Large intestine (tissue), 3 donors: ENCODE data around the gene PPIE. TPM values are rescaled to one million over a fixed set of nuclear protein-coding genes. Genes with fewer than 3 reads are reported as not detected.
A peak's percentile ranks its signal among the peaks of the same experiment; 100 is the strongest.

ENCODE experiments used
- DNase-seq, 2 donors: peaks; one replicate each; pipeline versions ENCODE4 v3.0.0 to v3.0.0-alpha.2; 2013
- H3K27ac ChIP-seq: one replicate; pipeline ENCODE4 v1.5.1; 2013; ENCODE audit warnings: low read length
- H3K27me3 ChIP-seq: 2 replicates; pipeline ENCODE4 v1.6.1; 2013; ENCODE audit warnings: low read length; ENCODE audit not compliant: control insufficient read depth, insufficient read depth
- H3K36me3 ChIP-seq: 2 replicates; pipeline ENCODE4 v1.6.1; 2013; ENCODE audit warnings: low read length; ENCODE audit not compliant: control insufficient read depth, insufficient read depth
- H3K4me1 ChIP-seq: one replicate; pipeline ENCODE4 v1.6.1; 2013; ENCODE audit warnings: low read length; ENCODE audit not compliant: control insufficient read depth, insufficient read depth
- H3K4me3 ChIP-seq: one replicate; pipeline ENCODE4 v1.5.1; 2013; ENCODE audit warnings: low read length
- H3K9me3 ChIP-seq: one replicate; pipeline ENCODE4 v1.6.1; 2013; ENCODE audit warnings: mild to moderate bottlenecking, low read depth, low read length, moderate library complexity; ENCODE audit not compliant: control insufficient read depth
- WGBS: methylation state at CpG from one replicate; pipeline ENCODE4 v1.1.5; 2013; ENCODE audit warnings: low lambda C conversion rate; ENCODE audit not compliant: insufficient coverage; 5-methylcytosine and 5-hydroxymethylcytosine counted together
- polyA plus RNA-seq: library from polyadenylated mRNA; unstranded; fragments of 120-200 nt; gene quantifications from one replicate; pipeline ENCODE4 v1.2.1, GENCODE V29; 2013

PPIE gene
- polyA plus RNA-seq, 1 donor: 73.0 TPM

- H3K36me3 ChIP-seq: no peaks in the 10 kb centered on the region
- no CpG with 5 or more reads among the region's 1 CpG for WGBS
- H3K4me1 ChIP-seq: peaks cover 12% of the 10 kb centered on the region
- no peak overlapping the region for H3K4me3 ChIP-seq
- DNase-seq: peak in 1 of 2 donors; percentile 22
- peaks cover 76% of the 10 kb centered on the region for H3K27me3 ChIP-seq
- peaks cover 8% of the 10 kb centered on the region for H3K9me3 ChIP-seq
- H3K27ac ChIP-seq: no peak overlapping the region
Observed at GRCh38 chr1:39695016-39695415, 43.7 kb upstream of the PPIE start.

- peaks cover 8% of the 10 kb centered on the region for H3K9me3 ChIP-seq
- H3K27ac ChIP-seq: no peak overlapping the region
- H3K4me3 ChIP-seq: no peak overlapping the region
- no peaks in the 10 kb centered on the region for H3K36me3 ChIP-seq
- DNase-seq: no peak
- H3K27me3 ChIP-seq: peaks cover 62% of the 10 kb centered on the region
- H3K4me1 ChIP-seq: peaks cover 18% of the 10 kb centered on the region
- no CpG with 5 or more reads among the region's 1 CpG for WGBS
Observed at GRCh38 chr1:39696448-39696847, 42.2 kb upstream of the PPIE start.

GRCh38 chr1:39698568-39698967 is 40.1 kb upstream of the PPIE start:
- peaks cover 41% of the 10 kb centered on the region for H3K27me3 ChIP-seq

DNA sequence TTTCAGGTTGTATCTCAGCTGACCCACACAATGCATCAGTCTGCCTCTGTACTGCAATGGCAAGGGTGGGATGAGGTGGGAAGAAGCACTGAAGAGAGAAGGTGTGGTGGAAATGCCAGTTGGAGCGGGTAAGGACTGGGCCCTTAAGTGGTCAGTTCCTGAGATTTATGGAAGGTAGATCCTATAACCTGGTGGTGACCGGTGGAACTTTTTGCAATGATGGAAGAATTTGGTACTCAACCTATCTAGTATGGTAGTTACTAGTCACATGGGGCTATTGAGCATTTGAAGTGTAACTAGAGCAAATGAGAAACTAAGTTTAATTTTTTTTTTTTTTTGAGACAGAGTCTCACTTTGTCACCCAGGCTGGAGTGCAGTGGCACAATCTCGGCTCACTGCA is 39.3 kb upstream of the PPIE start:
- WGBS: no CpG with 5 or more reads among the region's 3 CpGs
- Histone ChIP-seq H3K27me3 (peaks cover 32% of the 10 kb centered on the region), H3K4me1 (peaks cover 16% of the 10 kb centered on the region), H3K27ac (no peak overlapping the region), H3K4me3 (no peak overlapping the region), H3K36me3 (no peaks in the 10 kb centered on the region), H3K9me3 (no peaks in the 10 kb centered on the region)
- DNase-seq: no peak

More at GRCh38 chr1:39698568-39698967, 40.1 kb upstream of the PPIE start:
- Histone ChIP-seq H3K4me3 (no peak overlapping the region), H3K27ac (no peak overlapping the region), H3K9me3 (no peaks in the 10 kb centered on the region), H3K4me1 (peaks cover 16% of the 10 kb centered on the region), H3K36me3 (no peaks in the 10 kb centered on the region)
- no peak for DNase-seq
- WGBS: 90% methylated on average over 2 of the region's 4 CpGs

GRCh38 chr1:39700348-39700747 is 38.3 kb upstream of the PPIE start:
- peaks cover 24% of the 10 kb centered on the region for H3K27me3 ChIP-seq
- H3K27ac ChIP-seq: no peak overlapping the region
- H3K9me3 ChIP-seq: no peaks in the 10 kb centered on the region
- no peak overlapping the region for H3K4me3 ChIP-seq
- H3K36me3 ChIP-seq: no peaks in the 10 kb centered on the region
- peaks cover 16% of the 10 kb centered on the region for H3K4me1 ChIP-seq
- no peak for DNase-seq
- WGBS: no CpG with 5 or more reads among the region's 3 CpGs

GRCh38 chr1:39701049-39701439 is 37.6 kb upstream of the PPIE start:
- Histone ChIP-seq H3K36me3 (no peaks in the 10 kb centered on the region), H3K4me1 (peaks cover 16% of the 10 kb centered on the region), H3K4me3 (no peak overlapping the region), H3K9me3 (no peaks in the 10 kb centered on the region), H3K27me3 (peaks cover 23% of the 10 kb centered on the region), H3K27ac (no peak overlapping the region)
- peak; percentile 54 for DNase-seq
- WGBS: no CpG with 5 or more reads among the region's 12 CpGs

GRCh38 chr1:39704757-39705156 is 33.9 kb upstream of the PPIE start:
- Histone ChIP-seq H3K36me3 (no peaks in the 10 kb centered on the region), H3K27ac (no peak overlapping the region), H3K27me3 (peaks cover 3% of the 10 kb centered on the region), H3K4me1 (peaks cover 16% of the 10 kb centered on the region), H3K9me3 (no peaks in the 10 kb centered on the region), H3K4me3 (no peak overlapping the region)
- WGBS: no CpG with 5 or more reads among the region's 1 CpG
- DNase-seq: no peak

DNA sequence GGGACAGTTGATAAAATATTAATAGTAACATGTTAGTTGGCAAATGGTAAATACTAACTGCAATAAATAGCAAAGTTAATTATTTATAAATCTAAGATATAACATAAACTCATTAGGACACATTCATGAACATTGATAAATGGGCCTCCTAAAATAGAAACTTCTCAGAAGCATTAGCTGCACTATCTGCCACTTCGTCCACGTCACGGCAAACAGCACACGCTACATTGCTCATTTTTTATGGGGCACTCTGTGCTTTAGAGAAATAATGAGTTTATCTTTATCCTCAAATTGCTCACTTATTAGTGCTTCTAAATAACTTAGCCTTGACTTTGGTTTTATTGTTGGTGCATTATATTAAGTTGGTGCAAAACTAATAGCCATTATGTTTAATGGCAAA is 31.2 kb upstream of the PPIE start:
- DNase-seq: no peak
- peaks cover 3% of the 10 kb centered on the region for H3K27me3 ChIP-seq
- H3K4me3 ChIP-seq: no peak overlapping the region
- no peak overlapping the region for H3K27ac ChIP-seq
- no CpG with 5 or more reads among the region's 4 CpGs for WGBS
- no peaks in the 10 kb centered on the region for H3K9me3 ChIP-seq
- H3K4me1 ChIP-seq: peaks cover 8% of the 10 kb centered on the region
- no peaks in the 10 kb centered on the region for H3K36me3 ChIP-seq

DNA sequence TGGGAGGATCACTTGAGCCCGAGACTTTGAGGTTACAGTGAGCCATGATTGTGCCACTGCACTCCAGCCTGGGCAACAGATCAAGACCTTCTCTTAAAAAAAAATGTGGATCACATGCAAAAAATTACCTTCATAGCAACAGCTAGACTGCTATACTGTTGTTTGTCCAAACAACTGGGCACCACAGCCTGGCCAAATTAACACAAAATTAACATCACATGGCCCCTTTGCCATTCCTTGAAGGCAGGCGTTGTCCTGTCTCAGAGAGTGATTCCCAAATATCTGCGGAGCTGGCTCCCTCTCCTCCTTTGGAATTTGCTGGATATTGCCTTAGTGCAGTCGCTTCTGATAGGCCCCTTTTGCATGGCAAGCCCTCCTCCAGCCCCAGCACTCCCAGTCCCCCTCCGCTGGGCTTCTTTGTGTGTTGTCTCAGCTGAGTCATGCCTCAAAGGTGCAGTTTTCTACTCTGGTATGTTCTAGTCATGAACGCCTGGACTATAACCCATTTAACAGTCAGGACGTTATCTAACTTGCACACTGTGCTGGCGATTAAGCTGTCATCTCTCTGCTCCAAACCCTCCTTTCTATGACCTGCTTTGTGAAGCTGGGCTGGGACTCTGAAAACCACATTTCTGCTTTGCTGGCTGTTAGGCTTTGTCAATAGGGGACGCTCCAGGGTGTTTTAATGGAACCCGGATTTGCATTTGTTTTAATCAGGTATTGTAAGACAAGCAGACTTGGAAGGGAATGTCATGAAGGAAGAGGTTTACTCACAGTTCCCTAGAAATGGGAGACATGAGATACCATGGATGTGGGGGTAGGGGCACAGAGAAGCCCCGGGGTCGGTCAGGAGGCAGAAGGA is 27.3 kb upstream of the PPIE start:
- 43% methylated on average over 3 of the region's 12 CpGs for WGBS
- H3K36me3 ChIP-seq: no peaks in the 10 kb centered on the region
- peaks cover 8% of the 10 kb centered on the region for H3K4me1 ChIP-seq
- no peaks in the 10 kb centered on the region for H3K9me3 ChIP-seq
- no peak overlapping the region for H3K27ac ChIP-seq
- peak; percentile 45 to 73 for DNase-seq
- H3K4me3 ChIP-seq: no peak overlapping the region
- peaks cover 13% of the 10 kb centered on the region for H3K27me3 ChIP-seq

- H3K4me3 ChIP-seq: no peak overlapping the region
- no peak overlapping the region for H3K27ac ChIP-seq
- DNase-seq: no peak
- H3K36me3 ChIP-seq: no peaks in the 10 kb centered on the region
- H3K27me3 ChIP-seq: peaks cover 11% of the 10 kb centered on the region
- peaks cover 8% of the 10 kb centered on the region for H3K4me1 ChIP-seq
- 74% methylated on average over 2 of the region's 6 CpGs for WGBS
- no peaks in the 10 kb centered on the region for H3K9me3 ChIP-seq
Observed at GRCh38 chr1:39711966-39712340, 26.7 kb upstream of the PPIE start.

DNA sequence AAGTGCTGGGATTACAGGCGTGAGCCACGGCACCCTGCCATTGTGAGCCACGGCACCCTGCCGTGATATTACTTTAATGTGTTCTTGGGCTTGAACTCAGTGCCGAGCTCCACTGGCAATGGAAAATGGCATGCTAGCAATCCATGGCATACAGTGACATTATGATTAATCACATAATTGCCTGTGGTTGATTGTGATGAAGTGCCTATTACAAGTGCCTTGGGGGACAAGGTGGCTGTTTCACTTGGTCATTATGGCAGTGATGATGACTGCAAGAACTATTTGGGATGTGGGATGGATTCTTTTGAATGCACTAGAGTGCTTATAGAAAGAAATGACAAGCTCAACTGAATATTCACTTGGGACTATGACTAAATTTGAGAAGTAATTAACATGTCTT is 25.1 kb upstream of the PPIE start:
- H3K4me1 ChIP-seq: peaks cover 8% of the 10 kb centered on the region
- DNase-seq: no peak
- H3K4me3 ChIP-seq: no peak overlapping the region
- H3K27me3 ChIP-seq: peaks cover 23% of the 10 kb centered on the region
- H3K9me3 ChIP-seq: no peaks in the 10 kb centered on the region
- WGBS: no CpG with 5 or more reads among the region's 5 CpGs
- H3K27ac ChIP-seq: no peak overlapping the region
- no peaks in the 10 kb centered on the region for H3K36me3 ChIP-seq
